ENCODE results near the gene TRIM7.
"Not testable (repeated sequence)": the region's sequence is repeated elsewhere in the genome, so short reads cannot be mapped to it uniquely, and the experiment has no call there.

The TRIM7 gene

GRCh38 chr5:181146927-181147636, 57.9 kb downstream of the TRIM7 start, which contains the start of gene OR2V2:
TSS of gene OR2V2 (plus strand) at chr5:181147586. CDS start at chr5:181154943, 7,357 bp downstream.
- DNase-seq: not testable (repeated sequence)

GRCh38 chr5:181145133-181145532, 59.9 kb downstream of the TRIM7 start:
- DNase-seq: no peak

Data from activated gamma-delta T cell (primary cell).